Breast epithelium (tissue), 4 donors: Measurements from ENCODE around the gene TRIM75. TPM values are rescaled to one million over a fixed set of nuclear protein-coding genes. Genes with fewer than 3 reads are reported as not detected.

Experiments used
- DNase-seq, 2 donors: peaks; one replicate each; pipeline ENCODE4 v3.0.0-alpha.2; 2019; ENCODE audit warnings: low spot score in 2 of 2
- H3K27ac ChIP-seq, 2 donors: fragments of 200-600 bp; sonication (generic) in 1 of 2; one replicate each; pipeline ENCODE4 v1.5.1; 2016 to 2019; ENCODE audit warnings: mild to moderate bottlenecking in 1 of 2
- H3K27me3 ChIP-seq, 2 donors: fragments of 200-600 bp; sonication (generic) in 1 of 2; one replicate each; pipeline versions ENCODE4 v1.5.1 to v1.6.0; 2017 to 2019; ENCODE audit warnings: control low read depth in 1 of 2, mild to moderate bottlenecking in 1 of 2
- H3K36me3 ChIP-seq: fragments of 200-600 bp; one replicate; pipeline ENCODE4 v1.5.1; 2019
- H3K4me1 ChIP-seq, 2 donors: fragments of 200-600 bp; sonication (generic); one replicate each; pipeline ENCODE4 v1.5.1; 2016 to 2019; ENCODE audit warnings: control low read depth in 1 of 2
- H3K4me3 ChIP-seq, 3 donors: fragments of 200-600 bp; sonication (generic); 1 replicate in 2 of 3; 2 replicates in 1 of 3; pipeline ENCODE4 v1.5.1; 2016 to 2019; ENCODE audit warnings: mild to moderate bottlenecking in 3 of 3, moderate library complexity in 2 of 3
- H3K9me3 ChIP-seq, 2 donors: fragments of 200-600 bp; sonication (generic) in 1 of 2; one replicate each; pipeline ENCODE4 v1.5.1; 2016 to 2019; ENCODE audit warnings: control low read depth in 1 of 2
- CTCF ChIP-seq, 3 donors: fragments of 450-650 bp; IDR thresholded peaks; one replicate each; pipeline ENCODE4 v1.5.1; 2016 to 2017; ENCODE audit warnings: antibody characterized with exemption in 3 of 3, mild to moderate bottlenecking in 3 of 3, moderate library complexity in 3 of 3
- POLR2A ChIP-seq: fragments of 450-650 bp; IDR thresholded peaks from one replicate; pipeline ENCODE4 v1.6.1; 2016; ENCODE audit warnings: antibody characterized with exemption, mild to moderate bottlenecking, moderate library complexity
- POLR2AphosphoS5 ChIP-seq, 3 donors: sonication (generic); formaldehyde crosslinking; IDR thresholded peaks; one replicate each; pipeline ENCODE4 v1.6.1; 2017; ENCODE audit warnings: antibody characterized with exemption in 3 of 3
- intact Hi-C: fragments of 100-400 bp; cut with DNase I; formaldehyde crosslinking; loops from one replicate; pipeline ENCODE4 v1.15.1; 2023; ENCODE audit warnings: low total_unique reads
- total RNA-seq, 3 donors: library from RNA; depleted of rRNA; stranded (reverse); fragments of >200 nt; gene quantifications; one replicate each; pipeline ENCODE4 v1.1.0, GENCODE V29; 2016

The TRIM75 gene
- total RNA-seq, 3 donors from 2014 or later, result not detected

DNA sequence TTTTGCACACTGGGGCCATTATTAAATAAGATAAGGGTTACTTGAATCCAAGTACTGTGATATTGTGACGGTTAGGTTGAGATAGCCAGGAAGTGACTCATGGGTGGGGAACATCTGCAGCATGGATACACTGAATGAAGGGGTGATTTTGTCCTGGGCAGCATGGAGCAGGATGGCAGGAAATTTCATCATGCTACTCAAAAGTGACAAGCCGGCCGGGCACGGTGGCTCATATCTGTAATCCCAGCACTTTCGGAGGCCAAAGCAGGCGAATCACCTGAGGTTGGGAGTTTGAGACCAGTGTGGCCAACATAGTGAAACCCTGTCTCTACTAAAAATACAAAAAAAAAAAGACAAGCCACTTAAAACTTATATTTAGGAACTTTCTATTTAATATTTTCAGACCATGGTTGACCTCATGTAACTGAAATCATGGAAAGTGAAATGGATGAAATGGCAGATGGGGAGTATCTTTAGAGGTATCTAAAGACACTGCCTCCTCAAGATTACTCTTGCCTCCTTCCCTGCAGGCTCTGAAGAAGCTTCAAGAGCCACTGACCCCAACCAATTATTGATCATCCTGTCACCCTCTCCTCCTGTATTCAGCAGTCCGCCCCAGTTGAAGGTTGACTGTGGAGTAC lies 25.8 kb upstream of the TRIM75 start:
- intact Hi-C loops, result no loop called here
- DNase-seq, result no peak
- TF ChIP-seq CTCF (IDR thresholded peaks at IDR 0.05), result no peak
- TF ChIP-seq POLR2A, result no peak
- TF ChIP-seq POLR2AphosphoS5 (IDR thresholded peaks at IDR 0.05), result no peak

GRCh38 chr4:165031436-165032211 lies 22.0 kb upstream of the TRIM75 start, which contains the start of gene TRIM60:
Gene TRIM60, plus strand, starts transcription at chr4:165031999. Its CDS starts 8,074 bp downstream, at chr4:165040073.
- H3K9me3 ChIP-seq, result peaks cover 4 to 7% of the 10 kb centered on the region in 2 donors
- H3K27me3 ChIP-seq, result no peaks in the 10 kb centered on the region
- TF ChIP-seq POLR2AphosphoS5 (IDR thresholded peaks at IDR 0.05), result no peak
- no peak for TF ChIP-seq POLR2A
- TF ChIP-seq CTCF (IDR thresholded peaks at IDR 0.05), result no peak
- no peak for DNase-seq
- H3K4me1 ChIP-seq, result no peaks in the 10 kb centered on the region
- intact Hi-C loops, result no loop called here
- no peaks in the 10 kb centered on the region for H3K36me3 ChIP-seq
- H3K4me3 ChIP-seq, result no peak within 1 kb of the TSS
- H3K27ac ChIP-seq, result no peak within 1 kb of the TSS

More for the DNA sequence above, 25.8 kb upstream of the TRIM75 start:
- H3K4me1 ChIP-seq, result no peaks in the 10 kb centered on the region
- peaks cover 4 to 7% of the 10 kb centered on the region in 2 donors for H3K9me3 ChIP-seq
- no peak overlapping the region for H3K4me3 ChIP-seq
- no peak overlapping the region for H3K27ac ChIP-seq
- H3K27me3 ChIP-seq, result no peaks in the 10 kb centered on the region
- H3K36me3 ChIP-seq, result no peaks in the 10 kb centered on the region

- TF ChIP-seq POLR2AphosphoS5 (IDR thresholded peaks at IDR 0.05) (no peak), CTCF (IDR thresholded peaks at IDR 0.05) (no peak), POLR2A (no peak)
- DNase-seq, result no peak
- Histone ChIP-seq H3K4me1 (no peaks in the 10 kb centered on the region), H3K4me3 (no peak overlapping the region), H3K9me3 (no peaks in the 10 kb centered on the region), H3K36me3 (no peaks in the 10 kb centered on the region), H3K27me3 (no peaks in the 10 kb centered on the region), H3K27ac (no peak overlapping the region)
- intact Hi-C loops, result no loop called here
These were observed 5.5 kb upstream of the TRIM75 start for GRCh38 chr4:165048170-165048569.

DNA sequence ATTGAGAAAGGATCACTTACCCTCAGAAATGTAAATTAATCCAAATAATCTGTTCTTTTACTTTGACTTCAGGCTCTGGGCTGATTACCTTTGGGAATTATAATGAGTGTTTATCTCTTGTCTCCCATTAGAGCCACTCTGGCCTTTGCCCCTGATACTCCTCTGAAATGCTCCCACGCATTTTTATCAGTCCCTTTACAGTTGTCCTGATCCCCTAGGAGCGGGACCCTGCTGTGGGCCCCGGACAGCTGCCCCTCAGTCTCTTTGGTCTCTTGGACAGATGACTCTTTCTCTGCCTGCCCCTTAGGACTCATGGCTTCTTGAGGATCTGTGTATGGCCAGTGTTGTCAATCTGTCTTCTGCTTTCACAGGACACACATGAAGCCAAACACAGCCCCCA lies 1.0 kb upstream of the TRIM75 start:
- intact Hi-C loops, result no loop called here
- H3K36me3 ChIP-seq, result no peaks in the 10 kb centered on the region
- H3K27ac ChIP-seq, result no peak overlapping the region
- no peak for DNase-seq
- TF ChIP-seq POLR2A (no peak), POLR2AphosphoS5 (IDR thresholded peaks at IDR 0.05) (no peak), CTCF (IDR thresholded peaks at IDR 0.05) (no peak)
- no peaks in the 10 kb centered on the region for H3K4me1 ChIP-seq
- H3K9me3 ChIP-seq, result no peaks in the 10 kb centered on the region
- no peaks in the 10 kb centered on the region for H3K27me3 ChIP-seq
- no peak overlapping the region for H3K4me3 ChIP-seq

DNA sequence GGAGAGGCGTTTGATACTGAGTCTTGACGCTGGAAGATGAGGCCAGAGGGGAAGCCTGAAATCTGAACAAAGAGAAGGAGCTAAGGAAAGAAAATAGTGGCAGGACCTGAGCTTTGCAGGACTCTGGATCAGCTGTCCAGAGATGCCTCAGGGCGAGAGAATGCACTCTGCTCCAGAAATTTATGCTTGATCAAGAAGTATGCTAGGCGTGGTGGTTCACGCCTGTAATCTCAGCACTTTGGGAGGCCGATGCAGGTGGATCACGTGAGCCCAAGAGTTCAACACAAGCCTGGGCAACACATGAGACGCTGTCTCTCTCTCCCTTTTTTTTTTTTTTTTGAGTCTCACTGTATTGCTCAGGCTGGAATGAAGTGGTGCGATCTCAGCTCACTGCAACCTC lies 1.9 kb downstream of the TRIM75 start:
- Histone ChIP-seq H3K36me3 (no peaks in the 10 kb centered on the region), H3K27me3 (no peaks in the 10 kb centered on the region), H3K27ac (no peak overlapping the region), H3K4me1 (no peaks in the 10 kb centered on the region), H3K9me3 (no peaks in the 10 kb centered on the region), H3K4me3 (no peak overlapping the region)
- DNase-seq, result no peak
- intact Hi-C loops, result no loop called here
- no peak for TF ChIP-seq POLR2A
- TF ChIP-seq POLR2AphosphoS5 (IDR thresholded peaks at IDR 0.05), result no peak
- no peak for TF ChIP-seq CTCF (IDR thresholded peaks at IDR 0.05)
